ENCODE data around the gene ZBTB46. TPM values are rescaled to one million over a fixed set of nuclear protein-coding genes. Genes with fewer than 3 reads are reported as not detected.

ZBTB46 gene
- total RNA-seq, 1 experiment from 2014 or later, result 18.9 TPM

DNA sequence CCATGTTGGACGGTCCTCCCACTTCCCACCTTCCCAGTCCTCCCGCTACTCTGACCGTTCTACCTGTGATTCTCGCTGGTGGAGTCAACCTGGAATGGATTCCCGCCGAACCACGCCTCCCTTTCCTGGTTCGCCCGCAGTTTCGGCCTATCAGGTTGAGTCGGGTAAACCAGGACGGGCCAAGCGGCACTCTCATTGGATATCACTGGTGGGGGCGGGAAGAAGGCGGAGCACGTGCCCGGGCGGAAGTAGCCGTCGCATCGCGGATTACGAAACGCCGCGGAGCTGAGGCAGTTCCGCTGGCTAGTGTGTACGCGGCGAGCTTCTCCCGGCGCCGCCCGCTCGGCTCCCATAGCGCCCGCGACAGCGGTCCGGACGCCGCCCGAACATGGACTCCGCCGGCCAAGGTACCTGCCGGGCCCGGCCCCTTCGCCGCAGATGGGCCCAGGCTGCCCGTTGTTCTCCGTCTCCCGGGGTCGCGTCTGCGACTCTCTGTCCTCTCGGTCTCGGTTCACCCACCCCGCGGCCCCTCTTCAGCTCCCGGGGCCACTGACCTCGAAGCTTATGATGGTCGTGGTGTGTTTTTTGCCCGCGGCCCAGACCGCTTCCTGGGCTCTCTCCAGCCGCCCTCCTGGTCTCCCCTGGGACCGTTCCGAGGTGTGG, 34.0 kb upstream of the ZBTB46 start, which contains the start of gene TPD52L2 (continued):
- no peak for TF ChIP-seq ZNF232 (CRISPR knock-in tag; IDR thresholded peaks at IDR 0.05)
- TF ChIP-seq, protein P1, sequence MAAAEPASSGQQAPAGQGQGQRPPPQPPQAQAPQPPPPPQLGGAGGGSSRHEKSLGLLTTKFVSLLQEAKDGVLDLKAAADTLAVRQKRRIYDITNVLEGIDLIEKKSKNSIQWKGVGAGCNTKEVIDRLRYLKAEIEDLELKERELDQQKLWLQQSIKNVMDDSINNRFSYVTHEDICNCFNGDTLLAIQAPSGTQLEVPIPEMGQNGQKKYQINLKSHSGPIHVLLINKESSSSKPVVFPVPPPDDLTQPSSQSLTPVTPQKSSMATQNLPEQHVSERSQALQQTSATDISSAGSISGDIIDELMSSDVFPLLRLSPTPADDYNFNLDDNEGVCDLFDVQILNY (CRISPR knock-in tag; IDR thresholded peaks at IDR 0.05), result peak; percentile 88
- TF ChIP-seq PRRX2 (CRISPR knock-in tag; IDR thresholded peaks at IDR 0.05), result no peak
- no peak for TF ChIP-seq ATF3 (CRISPR knock-in tag; conservative IDR thresholded peaks at IDR 0.05)
- TF ChIP-seq ZBTB21 (CRISPR knock-in tag; IDR thresholded peaks at IDR 0.05; ENCODE audit: borderline replicate concordance), result peak; percentile 53; the same call in 1 of the 2 replicates
- TF ChIP-seq, protein P2, sequence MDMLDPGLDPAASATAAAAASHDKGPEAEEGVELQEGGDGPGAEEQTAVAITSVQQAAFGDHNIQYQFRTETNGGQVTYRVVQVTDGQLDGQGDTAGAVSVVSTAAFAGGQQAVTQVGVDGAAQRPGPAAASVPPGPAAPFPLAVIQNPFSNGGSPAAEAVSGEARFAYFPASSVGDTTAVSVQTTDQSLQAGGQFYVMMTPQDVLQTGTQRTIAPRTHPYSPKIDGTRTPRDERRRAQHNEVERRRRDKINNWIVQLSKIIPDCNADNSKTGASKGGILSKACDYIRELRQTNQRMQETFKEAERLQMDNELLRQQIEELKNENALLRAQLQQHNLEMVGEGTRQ (CRISPR knock-in tag; IDR thresholded peaks at IDR 0.05), result peak; percentile 96
- TF ChIP-seq ZNF281 (CRISPR knock-in tag; IDR thresholded peaks at IDR 0.05), result no peak
- TF ChIP-seq ETV6 (CRISPR knock-in tag; IDR thresholded peaks at IDR 0.05), result no peak
- TF ChIP-seq ZNF416 (CRISPR knock-in tag; IDR thresholded peaks at IDR 0.05), result no peak
- TF ChIP-seq ZNF671 (CRISPR knock-in tag; IDR thresholded peaks at IDR 0.05), result no peak
- peak; percentile 81 for TF ChIP-seq ZNF263 (CRISPR knock-in tag; IDR thresholded peaks at IDR 0.05; ENCODE audit: low read depth)
- TF ChIP-seq, protein P3, sequence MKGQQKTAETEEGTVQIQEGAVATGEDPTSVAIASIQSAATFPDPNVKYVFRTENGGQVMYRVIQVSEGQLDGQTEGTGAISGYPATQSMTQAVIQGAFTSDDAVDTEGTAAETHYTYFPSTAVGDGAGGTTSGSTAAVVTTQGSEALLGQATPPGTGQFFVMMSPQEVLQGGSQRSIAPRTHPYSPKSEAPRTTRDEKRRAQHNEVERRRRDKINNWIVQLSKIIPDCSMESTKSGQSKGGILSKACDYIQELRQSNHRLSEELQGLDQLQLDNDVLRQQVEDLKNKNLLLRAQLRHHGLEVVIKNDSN (CRISPR knock-in tag; IDR thresholded peaks at IDR 0.05), result peak; percentile 96
- TF ChIP-seq CREM (CRISPR knock-in tag; IDR thresholded peaks at IDR 0.05), result peak; percentile 96
- TF ChIP-seq SMAD4 (CRISPR knock-in tag; IDR thresholded peaks at IDR 0.05), result no peak
- no peak for TF ChIP-seq ZNF138 (CRISPR knock-in tag; conservative IDR thresholded peaks at IDR 0.05)
- TF ChIP-seq MXD4 (CRISPR knock-in tag; IDR thresholded peaks at IDR 0.05; ENCODE audit: borderline replicate concordance), result no peak

DNA sequence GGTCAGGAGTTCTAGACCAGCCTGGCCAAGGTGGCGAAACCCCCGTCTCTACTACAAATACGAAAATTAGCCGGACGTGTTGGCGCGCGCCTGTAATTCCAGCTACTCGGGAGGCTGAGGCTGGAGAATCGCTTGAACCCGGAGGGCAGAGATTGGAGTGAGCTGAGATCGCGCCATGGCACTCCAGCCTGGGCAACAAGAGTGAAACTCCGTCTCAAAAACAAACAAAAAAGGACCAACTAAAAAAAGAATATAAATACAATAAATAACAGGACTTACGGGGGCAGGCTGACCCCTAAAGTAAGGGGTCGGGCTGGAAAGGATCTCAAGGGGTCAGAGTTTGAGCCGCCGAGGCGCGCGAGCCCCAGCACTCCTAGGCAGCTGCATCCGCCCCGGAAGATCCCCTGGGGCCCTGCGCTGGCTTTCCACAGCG, 33.5 kb upstream of the ZBTB46 start:
- ATAC-seq (no peak), DNase-seq (ENCODE audit: low spot score) (no peak)
- Mint-ChIP-seq H3K27ac (peak overlapping the region; percentile 79), H3K36me3 (peaks cover 19% of the 10 kb centered on the region), H3K4me3 (peak overlapping the region; percentile 94), H3K4me1 (peaks cover 28% of the 10 kb centered on the region), H3K27me3 (ENCODE audit: low read depth) (no peaks in the 10 kb centered on the region), H3K9me3 (no peaks in the 10 kb centered on the region)
- ChIA-PET CTCF (interaction anchor here (0.8 to 5.6 kb wide), 16 partner anchors 9 to 327 kb away, joined by 3 to 68 read pairs (median 6); partner anchors contain the start of genes ARFRP1, PRPF6, SLC2A4RG and ZGPAT), POLR2A (interaction anchor here (0.8 to 3.3 kb wide), 13 partner anchors 10 to 211 kb away, joined by 3 to 22 read pairs (median 4); partner anchors contain the start of genes ARFRP1, DNAJC5, STMN3 and ZBTB46)
- TF ChIP-seq, protein P4, sequence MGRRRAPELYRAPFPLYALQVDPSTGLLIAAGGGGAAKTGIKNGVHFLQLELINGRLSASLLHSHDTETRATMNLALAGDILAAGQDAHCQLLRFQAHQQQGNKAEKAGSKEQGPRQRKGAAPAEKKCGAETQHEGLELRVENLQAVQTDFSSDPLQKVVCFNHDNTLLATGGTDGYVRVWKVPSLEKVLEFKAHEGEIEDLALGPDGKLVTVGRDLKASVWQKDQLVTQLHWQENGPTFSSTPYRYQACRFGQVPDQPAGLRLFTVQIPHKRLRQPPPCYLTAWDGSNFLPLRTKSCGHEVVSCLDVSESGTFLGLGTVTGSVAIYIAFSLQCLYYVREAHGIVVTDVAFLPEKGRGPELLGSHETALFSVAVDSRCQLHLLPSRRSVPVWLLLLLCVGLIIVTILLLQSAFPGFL (CRISPR knock-in tag; IDR thresholded peaks at IDR 0.05; ENCODE audit: borderline replicate concordance), result 0 out of 2 replicates have a peak, but pooled peaks have one; percentile 18
- TF ChIP-seq HMGA2 (CRISPR knock-in tag; IDR thresholded peaks at IDR 0.05), result peak; percentile 14; the same call in 1 of the 2 replicates
- TF ChIP-seq, protein P5, sequence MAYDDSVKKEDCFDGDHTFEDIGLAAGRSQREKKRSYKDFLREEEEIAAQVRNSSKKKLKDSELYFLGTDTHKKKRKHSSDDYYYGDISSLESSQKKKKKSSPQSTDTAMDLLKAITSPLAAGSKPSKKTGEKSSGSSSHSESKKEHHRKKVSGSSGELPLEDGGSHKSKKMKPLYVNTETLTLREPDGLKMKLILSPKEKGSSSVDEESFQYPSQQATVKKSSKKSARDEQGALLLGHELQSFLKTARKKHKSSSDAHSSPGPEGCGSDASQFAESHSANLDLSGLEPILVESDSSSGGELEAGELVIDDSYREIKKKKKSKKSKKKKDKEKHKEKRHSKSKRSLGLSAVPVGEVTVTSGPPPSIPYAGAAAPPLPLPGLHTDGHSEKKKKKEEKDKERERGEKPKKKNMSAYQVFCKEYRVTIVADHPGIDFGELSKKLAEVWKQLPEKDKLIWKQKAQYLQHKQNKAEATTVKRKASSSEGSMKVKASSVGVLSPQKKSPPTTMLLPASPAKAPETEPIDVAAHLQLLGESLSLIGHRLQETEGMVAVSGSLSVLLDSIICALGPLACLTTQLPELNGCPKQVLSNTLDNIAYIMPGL (CRISPR knock-in tag; IDR thresholded peaks at IDR 0.05), result peak; percentile 10; the same call in 1 of the 2 replicates
- no peak for TF ChIP-seq PRDM15 (CRISPR knock-in tag; IDR thresholded peaks at IDR 0.05)
- TF ChIP-seq ZBTB43 (CRISPR knock-in tag; IDR thresholded peaks at IDR 0.05), result 0 out of 2 replicates have a peak, but pooled peaks have one; percentile 58
- TF ChIP-seq ESRRA (CRISPR knock-in tag; IDR thresholded peaks at IDR 0.05; ENCODE audit: borderline replicate concordance), result no peak
